Stomach (tissue), 4 donors: ENCODE measurements around the gene MYLK3.

Experiments
- CTCF ChIP-seq, 7 experiments: fragments of 450-650 bp in 4 of 7; fragments of 200-600 bp in 3 of 7; sonication (generic) in 3 of 7; IDR thresholded peaks; one replicate each; pipeline ENCODE4 v1.5.1; 2016 to 2019; ENCODE audit warnings: antibody characterized with exemption in 7 of 7, control low read depth in 2 of 7, mild to moderate bottlenecking in 1 of 7
- EP300 ChIP-seq: sonication (generic); formaldehyde crosslinking; IDR thresholded peaks from one replicate; pipeline ENCODE4 v1.6.1; 2017; ENCODE audit warnings: antibody characterized with exemption
- POLR2A ChIP-seq, 4 donors: fragments of 450-650 bp; IDR thresholded peaks; one replicate each; pipeline ENCODE4 v1.6.1; 2016; ENCODE audit warnings: antibody characterized with exemption in 4 of 4, control low read depth in 2 of 4, mild to moderate bottlenecking in 1 of 4, moderate library complexity in 1 of 4
- POLR2AphosphoS5 ChIP-seq, 3 donors: sonication (generic); formaldehyde crosslinking; IDR thresholded peaks; one replicate each; pipeline ENCODE4 v1.6.1; 2016; ENCODE audit warnings: antibody characterized with exemption in 3 of 3

GRCh38 chr16:46715769-46716305 is 32.3 kb downstream of the MYLK3 start:
- no peak for TF ChIP-seq CTCF (IDR thresholded peaks at IDR 0.05)
- no peak for TF ChIP-seq POLR2A (IDR thresholded peaks at IDR 0.05)
- no peak for TF ChIP-seq EP300
- no peak for TF ChIP-seq POLR2AphosphoS5 (IDR thresholded peaks at IDR 0.05)
